Adipocyte (in vitro differentiated cells): ENCODE results near the gene FAM156A.
A peak's percentile ranks its signal among the peaks of the same experiment; 100 is the strongest.
"Not testable (repeated sequence)": the region's sequence is repeated elsewhere in the genome, so short reads cannot be mapped to it uniquely, and the experiment has no call there.

Source experiments
- DNase-seq: peaks from one replicate; pipeline ENCODE4 v3.0.0-alpha.2; 2015; ENCODE audit warnings: low read depth
- H3K27me3 ChIP-seq: replicated peaks from 2 replicates; pipeline ENCODE4 v1.7.0; 2013; ENCODE audit warnings: mild to moderate bottlenecking, low read length, moderate library complexity; ENCODE audit not compliant: control insufficient read depth, insufficient read depth
- H3K36me3 ChIP-seq: 2 replicates; pipeline ENCODE4 v1.7.0; 2013; ENCODE audit warnings: low read length, mild to moderate bottlenecking, moderate library complexity; ENCODE audit not compliant: control insufficient read depth, insufficient read depth, severe bottlenecking
- H3K4me1 ChIP-seq: 2 replicates; pipeline ENCODE4 v1.7.0; 2013; ENCODE audit warnings: mild to moderate bottlenecking, low read length, moderate library complexity; ENCODE audit not compliant: control insufficient read depth, insufficient read depth
- H3K4me3 ChIP-seq: 2 replicates; pipeline ENCODE4 v1.7.0; 2013; ENCODE audit warnings: mild to moderate bottlenecking, low read length, moderate library complexity
- H3K9ac ChIP-seq: 2 replicates; pipeline ENCODE4 v1.7.0; 2013; ENCODE audit warnings: mild to moderate bottlenecking, low read length, moderate library complexity
- H3K9me3 ChIP-seq: 2 replicates; pipeline ENCODE4 v1.7.0; 2013; ENCODE audit warnings: mild to moderate bottlenecking, low read length, moderate library complexity; ENCODE audit not compliant: control insufficient read depth

Gene FAM156A

GRCh38 chrX:52958113-52958959 lies at the start of gene FAM156A:
Gene FAM156A (minus strand): TSS chrX:52958518. CDS start chrX:52948588, 9,930 bp downstream.
- DNase-seq, H3K9me3 ChIP-seq, H3K36me3 ChIP-seq, H3K4me1 ChIP-seq, H3K27me3 ChIP-seq, H3K9ac ChIP-seq, H3K4me3 ChIP-seq: not testable (repeated sequence)

DNA sequence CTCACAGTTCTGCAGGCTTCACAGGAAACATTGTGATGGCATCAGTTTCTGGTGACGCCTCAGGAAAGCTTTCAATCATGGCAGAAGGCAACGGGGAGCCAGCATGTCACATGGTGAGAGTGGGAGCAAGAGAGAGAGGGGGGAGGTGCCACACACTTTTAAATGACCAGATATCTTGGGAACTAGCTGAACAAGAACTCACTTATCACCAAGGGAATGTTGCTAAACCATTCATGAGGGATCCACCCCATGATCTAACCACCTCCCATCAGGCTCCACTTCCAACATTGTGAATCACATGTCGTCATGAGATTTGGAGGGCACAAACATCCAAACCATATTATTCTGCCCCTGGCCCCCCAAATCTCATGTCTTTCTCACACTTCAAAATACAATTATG lies 47.0 kb upstream of the FAM156A start:
- Histone ChIP-seq H3K9ac (no peak overlapping the region), H3K4me3 (no peak overlapping the region), H3K4me1 (no peaks in the 10 kb centered on the region), H3K9me3 (peaks cover 23% of the 10 kb centered on the region), H3K27me3 (peaks cover 37% of the 10 kb centered on the region), H3K36me3 (no peaks in the 10 kb centered on the region)
- DNase-seq, result no peak

DNA sequence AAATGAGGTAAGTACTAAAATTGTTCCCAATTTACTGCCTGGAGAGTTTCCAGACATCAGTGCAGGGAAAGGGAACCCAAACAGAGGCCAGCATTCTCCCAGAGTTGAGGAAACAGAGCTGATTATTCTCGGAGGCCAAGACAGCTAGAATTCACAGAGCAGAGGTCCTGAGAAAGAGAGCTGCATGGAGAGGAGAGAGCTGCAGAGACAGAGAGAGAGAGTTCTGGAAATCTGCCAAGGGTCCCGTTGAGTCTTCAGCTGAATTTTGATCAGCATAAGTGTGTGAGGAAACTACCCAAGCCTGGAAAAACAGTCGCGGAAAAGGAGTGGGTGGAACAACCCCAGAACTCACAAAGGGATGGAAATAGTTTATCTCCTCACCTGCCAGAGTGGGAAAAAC lies 46.5 kb upstream of the FAM156A start:
- no peaks in the 10 kb centered on the region for H3K36me3 ChIP-seq
- no peaks in the 10 kb centered on the region for H3K4me1 ChIP-seq
- peaks cover 23% of the 10 kb centered on the region for H3K9me3 ChIP-seq
- H3K27me3 ChIP-seq, result peaks cover 42% of the 10 kb centered on the region
- no peak overlapping the region for H3K9ac ChIP-seq
- DNase-seq, result no peak
- no peak overlapping the region for H3K4me3 ChIP-seq

- Histone ChIP-seq H3K36me3 (no peaks in the 10 kb centered on the region), H3K4me3 (no peak overlapping the region), H3K4me1 (no peaks in the 10 kb centered on the region), H3K9ac (no peak overlapping the region), H3K9me3 (peaks cover 16% of the 10 kb centered on the region), H3K27me3 (peaks cover 50% of the 10 kb centered on the region)
- DNase-seq, result no peak
Observed at GRCh38 chrX:53004038-53004437, 45.7 kb upstream of the FAM156A start.

- H3K36me3 ChIP-seq, result no peaks in the 10 kb centered on the region
- H3K27me3 ChIP-seq, result peaks cover 52% of the 10 kb centered on the region
- H3K4me1 ChIP-seq, result no peaks in the 10 kb centered on the region
- no peak for DNase-seq
- peaks cover 6% of the 10 kb centered on the region for H3K9me3 ChIP-seq
- no peak overlapping the region for H3K4me3 ChIP-seq
- H3K9ac ChIP-seq, result no peak overlapping the region
Observed at GRCh38 chrX:53003111-53003510, 44.8 kb upstream of the FAM156A start.

- Histone ChIP-seq H3K36me3 (no peaks in the 10 kb centered on the region), H3K27me3 (peaks cover 49% of the 10 kb centered on the region), H3K9ac (no peak overlapping the region), H3K4me1 (no peaks in the 10 kb centered on the region), H3K4me3 (no peak overlapping the region), H3K9me3 (no peaks in the 10 kb centered on the region)
- DNase-seq, result no peak
Observed at GRCh38 chrX:53001958-53002357, 43.6 kb upstream of the FAM156A start.

DNA sequence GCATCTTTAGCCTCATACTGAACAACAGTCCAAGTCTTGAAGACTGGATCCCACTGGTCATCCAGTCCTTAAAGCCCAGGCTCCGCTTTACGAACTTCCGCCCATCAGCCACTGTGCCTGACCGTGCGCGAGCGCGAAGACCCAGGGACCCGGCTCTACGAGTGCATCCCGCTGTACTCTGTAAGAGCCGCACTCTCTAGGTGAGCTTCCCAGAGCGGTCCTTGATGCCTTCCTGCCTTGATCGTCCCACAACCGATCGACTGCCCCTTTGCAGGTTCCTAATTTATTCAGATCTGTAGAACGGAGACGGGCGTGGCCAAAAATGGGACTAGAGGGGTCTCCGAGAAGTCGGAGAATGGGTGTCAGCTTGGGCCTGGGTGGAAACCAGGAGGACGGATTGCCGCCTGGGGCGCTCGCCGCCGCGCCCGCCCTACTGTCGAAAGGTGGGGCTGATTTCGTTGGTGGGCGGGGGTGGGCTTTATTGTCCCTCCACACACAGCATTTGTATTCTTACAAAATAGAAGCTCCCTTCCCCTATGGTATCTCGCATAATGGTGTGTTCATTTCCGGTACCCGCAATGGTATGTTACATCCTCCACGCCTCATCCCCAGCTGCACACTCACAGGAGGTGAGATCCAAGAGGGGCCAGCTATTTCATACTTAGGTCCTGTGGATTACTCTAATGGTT lies 42.3 kb upstream of the FAM156A start:
- peaks cover 4% of the 10 kb centered on the region for H3K4me1 ChIP-seq
- H3K36me3 ChIP-seq, result no peaks in the 10 kb centered on the region
- H3K27me3 ChIP-seq, result peaks cover 47% of the 10 kb centered on the region
- no peak for DNase-seq
- H3K9me3 ChIP-seq, result no peaks in the 10 kb centered on the region
- no peak overlapping the region for H3K9ac ChIP-seq
- no peak overlapping the region for H3K4me3 ChIP-seq

GRCh38 chrX:52995987-52996331 lies 37.6 kb upstream of the FAM156A start:
- peaks cover 27% of the 10 kb centered on the region for H3K27me3 ChIP-seq
- no peaks in the 10 kb centered on the region for H3K9me3 ChIP-seq
- no peaks in the 10 kb centered on the region for H3K36me3 ChIP-seq
- peak overlapping the region; percentile 88 for H3K9ac ChIP-seq
- no peak for DNase-seq
- H3K4me1 ChIP-seq, result peaks cover 10% of the 10 kb centered on the region
- peak overlapping the region; percentile 88 for H3K4me3 ChIP-seq

GRCh38 chrX:52995135-52995986 lies 37.0 kb upstream of the FAM156A start:
- Histone ChIP-seq H3K4me3 (peak overlapping the region; percentile 88), H3K4me1 (peaks cover 10% of the 10 kb centered on the region), H3K9me3 (no peaks in the 10 kb centered on the region), H3K27me3 (peaks cover 21% of the 10 kb centered on the region), H3K9ac (peak overlapping the region; percentile 88), H3K36me3 (no peaks in the 10 kb centered on the region)
- peak; percentile 96 for DNase-seq

GRCh38 chrX:52990848-52991247 lies 32.5 kb upstream of the FAM156A start:
- Histone ChIP-seq H3K36me3 (no peaks in the 10 kb centered on the region), H3K9ac (no peak overlapping the region), H3K27me3 (peaks cover 3% of the 10 kb centered on the region), H3K4me1 (peaks cover 16% of the 10 kb centered on the region), H3K4me3 (no peak overlapping the region), H3K9me3 (no peaks in the 10 kb centered on the region)
- no peak for DNase-seq

DNA sequence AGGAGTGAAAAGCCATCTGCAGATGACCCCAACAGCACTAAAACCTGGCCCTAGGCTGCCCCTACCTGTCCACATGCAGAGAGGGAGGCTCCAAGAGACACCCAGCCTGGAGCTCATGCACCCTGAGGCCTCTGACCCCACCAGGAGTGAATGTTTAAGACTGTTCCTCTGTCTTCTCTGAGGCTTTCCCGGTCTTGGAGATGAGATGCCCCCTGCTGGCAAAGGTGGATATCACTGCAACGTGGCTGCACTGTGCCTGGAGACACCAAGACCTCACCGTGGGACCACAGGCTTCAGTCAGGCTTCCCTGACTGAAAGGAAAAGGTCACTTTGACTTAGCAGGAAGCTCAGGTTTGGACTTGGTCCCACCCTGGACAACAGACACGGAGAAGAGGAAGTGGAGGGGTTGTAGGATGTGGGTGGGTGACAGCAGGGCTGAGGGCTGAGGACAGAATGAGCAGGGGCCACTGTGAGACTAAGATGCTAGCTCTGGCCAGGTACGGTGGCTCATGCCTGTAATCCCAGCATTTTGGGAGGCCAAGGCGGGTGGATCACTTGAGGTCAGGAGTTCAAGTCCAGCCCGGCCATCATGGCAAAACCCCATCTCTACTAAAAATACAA lies 31.8 kb upstream of the FAM156A start:
- not testable (repeated sequence) for H3K27me3 ChIP-seq
- DNase-seq, result peak; percentile 68
- H3K9ac ChIP-seq, result peak overlapping the region; percentile 68

More for the DNA sequence above, 31.8 kb upstream of the FAM156A start:
- not testable (repeated sequence) for H3K9me3 ChIP-seq, H3K36me3 ChIP-seq, H3K4me3 ChIP-seq
- H3K4me1 ChIP-seq, result peaks cover 15% of the 10 kb centered on the region
